ENCODE data around the gene PAK4.
"Not testable (repeated sequence)": the region's sequence is repeated elsewhere in the genome, so short reads cannot be mapped to it uniquely, and the experiment has no call there.

The PAK4 gene

DNA sequence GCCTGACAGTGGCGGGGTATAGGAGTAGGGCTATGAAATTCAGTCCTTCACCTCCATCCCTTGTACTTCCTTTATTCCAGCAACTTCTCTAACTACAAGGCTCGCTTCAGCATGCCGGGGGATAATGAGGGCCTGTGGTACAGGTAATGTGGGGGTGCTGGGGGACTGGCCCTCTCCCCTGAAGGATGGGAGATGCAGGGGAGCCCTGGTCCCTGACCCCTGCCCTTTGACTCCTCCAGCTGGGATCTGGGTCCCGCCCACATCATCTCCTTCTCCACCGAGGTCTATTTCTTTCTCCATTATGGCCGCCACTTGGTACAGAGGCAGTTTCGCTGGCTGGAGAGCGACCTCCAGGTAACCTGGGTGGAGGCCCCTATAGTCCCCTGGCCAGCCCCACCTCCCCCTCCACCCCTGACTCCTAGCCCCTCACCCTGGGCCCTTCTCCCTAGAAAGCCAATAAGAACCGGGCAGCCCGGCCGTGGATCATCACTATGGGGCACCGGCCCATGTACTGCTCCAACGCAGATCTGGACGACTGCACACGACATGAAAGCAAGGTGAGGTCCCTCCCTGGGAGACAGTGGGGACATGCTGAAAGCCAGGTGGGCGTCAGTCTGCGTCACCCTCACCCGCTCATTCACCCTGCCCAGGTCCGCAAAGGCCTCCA, 25.0 kb upstream of the PAK4 start:
- no peak for DNase-seq (ENCODE audit: low read depth in 2 of 2)

DNA sequence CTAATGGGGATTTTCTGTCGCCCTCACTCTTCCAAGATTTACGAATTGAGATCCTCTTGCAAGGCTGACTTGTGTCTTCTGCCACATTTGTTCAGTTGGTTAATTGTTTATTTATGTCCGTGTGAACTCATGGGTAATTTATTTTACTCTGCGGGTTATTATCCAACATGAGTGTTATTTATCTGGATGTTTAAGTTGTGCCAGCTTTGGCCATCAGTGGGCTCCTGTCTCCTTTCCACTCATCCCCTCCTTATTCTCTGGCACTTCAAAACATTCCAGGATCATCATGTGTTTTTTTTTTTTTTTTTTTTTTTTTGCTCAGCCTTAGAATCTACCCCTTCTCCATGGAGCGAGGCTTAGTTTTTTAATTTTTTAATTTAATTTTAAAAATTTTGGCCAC, 22.4 kb upstream of the PAK4 start:
- DNase-seq (ENCODE audit: low read depth in 2 of 2): no peak

DNA sequence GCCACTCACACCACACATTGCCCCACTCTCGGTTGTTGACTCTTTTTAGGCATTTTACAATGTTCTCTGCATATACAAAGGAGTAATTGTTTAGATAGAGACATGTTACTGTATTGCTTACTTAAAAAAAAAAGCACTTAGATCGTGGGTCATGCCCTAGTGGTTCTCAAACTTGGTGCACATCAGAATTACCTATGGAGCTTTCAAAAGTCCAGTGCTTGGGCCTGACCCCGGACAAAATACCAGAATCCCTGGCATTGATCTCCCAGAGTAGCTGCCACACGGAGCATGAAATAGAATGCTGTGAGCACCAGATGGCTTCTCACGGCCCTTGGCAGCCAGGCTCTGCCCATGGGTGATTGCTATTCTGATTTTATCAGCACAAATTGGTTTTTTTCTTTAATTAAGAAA, 21.4 kb upstream of the PAK4 start:
- DNase-seq (ENCODE audit: low read depth in 2 of 2): no peak

DNA sequence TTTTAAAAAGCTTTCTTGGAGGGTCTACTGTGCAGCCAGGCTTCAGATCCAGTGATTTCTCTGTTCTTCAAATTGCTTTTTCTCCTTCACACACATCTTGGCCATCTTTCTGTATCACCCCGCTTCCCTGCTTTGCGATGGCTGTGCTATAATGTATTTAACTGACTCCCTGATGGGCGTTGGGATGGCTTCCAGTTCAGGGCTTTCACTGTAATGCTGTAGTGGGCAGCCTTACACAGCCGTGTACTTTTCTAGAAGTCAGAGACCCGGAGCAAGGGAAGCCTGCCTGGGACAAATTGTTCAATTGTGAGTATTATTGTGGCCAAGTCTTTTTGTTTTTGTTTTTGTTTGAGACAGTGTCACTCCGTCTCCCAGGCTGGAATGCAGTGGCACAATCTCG, 19.4 kb upstream of the PAK4 start:
- no peak for DNase-seq (ENCODE audit: low read depth in 2 of 2)

DNA sequence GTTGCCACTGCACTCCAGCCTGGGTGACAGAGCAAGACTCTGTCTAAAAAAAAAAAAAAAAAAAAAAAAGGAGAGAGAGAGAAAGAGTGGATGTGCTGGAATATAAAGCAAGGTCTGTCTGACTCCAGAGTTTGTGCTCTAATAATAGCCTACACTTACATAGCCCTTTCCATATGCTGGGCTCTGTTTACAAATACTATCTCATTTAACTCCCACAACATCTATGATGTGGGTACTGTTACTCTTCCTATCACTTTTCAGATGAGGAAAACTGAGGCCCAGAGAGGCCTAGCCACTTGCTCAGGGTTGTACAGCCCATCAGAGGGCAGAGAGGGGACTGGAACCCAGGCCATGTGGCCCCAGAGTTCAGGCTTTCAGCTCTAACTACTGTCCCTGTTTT, 15.9 kb upstream of the PAK4 start:
- no peak for DNase-seq (ENCODE audit: low read depth in 2 of 2)

DNA sequence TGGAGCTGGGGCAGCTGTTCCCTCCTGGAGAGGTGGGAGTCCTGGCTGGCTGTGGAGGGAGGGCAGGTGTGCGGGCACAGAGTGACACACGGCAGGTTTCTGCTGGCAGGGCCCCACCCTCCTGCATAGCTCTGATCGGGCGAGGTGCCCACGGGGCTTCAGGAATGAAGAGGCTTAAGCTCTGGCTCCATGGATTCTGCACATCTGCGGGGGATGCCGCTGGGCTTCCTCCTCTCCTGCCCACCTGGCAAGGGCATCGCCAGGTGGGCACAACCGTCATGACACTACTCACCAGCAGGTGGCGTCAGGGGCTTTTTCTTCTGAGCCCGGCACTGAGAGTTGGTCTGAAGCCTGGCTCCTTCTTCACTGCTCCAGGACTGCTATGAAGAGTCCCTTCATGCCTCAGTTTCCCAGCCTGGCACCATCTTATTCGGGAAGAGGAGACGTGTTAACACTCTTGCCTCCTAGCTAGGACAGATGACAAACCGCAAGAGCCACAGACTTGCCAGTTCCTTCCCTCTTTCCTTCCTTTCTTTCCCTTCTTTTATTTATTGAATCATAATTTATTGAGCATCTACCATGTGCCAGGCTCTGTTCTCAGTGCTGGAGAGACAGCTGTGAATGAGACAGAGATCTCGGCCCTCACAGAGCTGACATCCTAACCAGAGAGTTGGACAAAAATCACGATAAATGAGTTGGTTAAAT, 15.2 kb upstream of the PAK4 start:
- DNase-seq (ENCODE audit: low read depth in 2 of 2): no peak

DNA sequence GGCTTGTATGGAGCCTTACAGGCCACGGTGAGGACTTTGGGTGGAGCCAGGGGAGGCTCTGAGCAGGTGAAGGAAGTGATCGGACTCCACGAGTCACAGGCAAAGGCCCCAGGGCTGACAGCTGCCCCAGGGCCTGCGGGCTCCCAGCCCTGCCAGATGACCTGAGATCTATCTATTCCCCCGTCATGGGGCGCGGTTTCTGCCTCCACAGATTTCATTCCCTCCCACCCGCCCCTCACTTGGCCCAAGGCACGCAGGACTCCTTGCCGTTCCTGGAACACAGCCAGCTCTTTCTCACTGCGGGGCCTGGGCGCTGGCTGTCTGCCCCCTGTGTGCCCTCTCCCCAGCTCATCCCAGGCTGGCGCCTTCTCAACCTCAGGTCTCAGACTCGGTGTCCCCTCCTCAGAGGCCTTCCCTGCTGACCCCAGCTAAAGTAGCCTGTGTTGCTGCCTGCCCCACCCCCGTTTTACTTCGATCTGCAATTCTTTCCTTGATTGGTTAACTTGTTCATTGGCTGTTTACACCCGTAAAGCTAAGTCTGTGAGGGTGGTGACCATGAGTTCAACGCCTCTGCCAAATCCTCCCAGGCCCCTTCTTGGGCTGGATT, 13.9 kb upstream of the PAK4 start:
- no peak for DNase-seq (ENCODE audit: low read depth in 2 of 2)

DNA sequence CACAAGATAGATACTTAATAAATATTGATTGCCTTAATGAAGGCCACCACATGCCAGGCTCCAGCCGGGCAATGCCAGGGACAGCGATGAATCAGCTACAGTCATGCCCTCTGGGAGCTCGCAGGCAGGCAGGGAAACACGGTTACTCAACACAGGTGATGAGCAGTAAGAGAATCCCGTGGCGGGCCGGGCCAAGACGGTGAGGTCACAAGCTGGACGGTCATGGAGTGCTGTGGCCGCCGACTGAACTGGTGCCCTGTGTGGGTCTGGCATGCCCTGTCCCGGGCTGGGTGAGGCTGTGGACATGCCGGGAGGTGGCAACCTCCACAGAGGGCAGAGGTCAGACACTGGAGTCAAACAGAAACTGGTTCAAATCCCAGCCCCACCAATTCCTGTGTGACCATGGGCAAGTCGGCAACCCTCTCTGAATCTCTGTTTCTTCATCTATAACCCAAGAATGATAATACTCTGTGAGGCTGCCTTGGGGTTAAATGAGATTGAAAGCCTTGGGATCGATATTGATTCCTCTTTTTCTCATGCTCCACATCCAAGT, 13.2 kb upstream of the PAK4 start:
- no peak for DNase-seq (ENCODE audit: low read depth in 2 of 2)

DNA sequence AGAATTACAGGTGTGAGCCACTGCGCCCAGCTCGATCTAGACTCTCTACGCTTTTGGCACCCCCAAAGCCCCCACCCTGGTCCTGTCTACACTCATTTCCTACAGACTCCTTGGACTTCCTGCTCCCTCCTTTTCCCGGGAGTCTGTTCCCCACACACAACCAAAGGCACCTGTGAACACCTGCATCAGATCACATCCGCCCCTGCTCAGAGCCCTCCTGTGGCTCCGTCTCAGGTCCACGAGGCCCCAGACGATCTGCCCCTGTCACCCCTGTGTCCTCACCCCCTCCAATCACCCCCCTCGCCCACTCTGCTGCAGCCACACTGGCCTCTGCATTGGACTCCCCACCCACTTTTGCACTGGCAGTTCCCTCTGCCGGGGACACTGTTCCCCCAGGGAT, 12.4 kb upstream of the PAK4 start:
- no peak for DNase-seq (ENCODE audit: low read depth in 2 of 2)

DNA sequence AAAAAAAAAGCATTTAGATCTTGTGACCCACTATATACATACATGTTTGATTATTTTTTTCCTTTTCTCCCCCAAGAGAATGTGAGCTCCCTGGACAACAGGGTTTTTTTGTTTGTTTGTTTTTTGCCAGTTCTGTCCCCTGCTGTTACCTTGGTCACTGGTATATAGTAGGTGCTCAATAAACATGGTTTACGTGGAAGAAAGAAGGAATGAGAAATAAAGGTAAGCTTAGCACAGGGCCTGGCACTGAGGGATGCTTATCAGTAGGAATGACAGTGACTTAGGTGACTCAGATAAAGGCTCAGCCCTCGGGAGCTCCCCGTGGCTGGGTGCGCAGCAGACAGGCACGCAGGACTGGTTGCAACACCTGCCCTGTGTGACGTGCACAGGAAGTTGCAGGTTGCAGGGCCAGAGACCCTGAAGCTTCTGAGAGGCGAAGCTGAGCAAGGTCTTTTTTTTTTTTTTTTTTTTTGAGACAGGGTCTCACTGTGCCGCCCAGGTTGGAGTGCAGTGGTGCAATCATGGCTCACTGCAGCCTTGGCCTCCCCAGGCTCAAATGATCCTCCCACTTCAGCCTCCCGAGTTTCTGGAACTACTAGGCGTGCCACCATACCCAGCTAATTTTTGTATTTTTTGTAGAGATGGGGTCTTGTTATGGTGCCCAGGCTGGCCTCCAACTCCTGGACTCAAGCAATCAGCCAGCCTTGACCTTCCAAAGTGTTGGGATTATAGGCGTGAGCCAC, 10.3 kb upstream of the PAK4 start:
- no peak for DNase-seq (ENCODE audit: low read depth in 2 of 2)

DNA sequence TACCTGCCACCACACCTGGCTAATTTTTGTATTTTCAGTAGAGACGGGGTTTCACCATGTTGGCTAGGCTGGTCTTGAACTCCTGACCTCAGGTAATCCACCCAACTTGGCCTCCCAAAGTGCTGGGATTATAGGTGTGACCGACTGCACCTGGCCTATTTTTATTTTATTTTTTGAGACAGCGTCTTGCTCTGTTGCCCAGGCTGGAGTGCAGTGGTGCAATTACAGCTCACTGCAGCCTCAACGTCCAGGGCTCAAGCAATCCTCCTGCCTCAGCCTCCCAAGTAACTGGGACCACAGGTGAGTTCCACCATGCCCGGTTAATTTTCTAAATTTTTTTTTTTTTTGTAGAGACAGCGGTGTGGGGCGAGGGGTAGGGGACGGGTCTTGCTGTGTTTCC, 8.6 kb upstream of the PAK4 start:
- not testable (repeated sequence) for DNase-seq (ENCODE audit: low read depth in 2 of 2)

DNA sequence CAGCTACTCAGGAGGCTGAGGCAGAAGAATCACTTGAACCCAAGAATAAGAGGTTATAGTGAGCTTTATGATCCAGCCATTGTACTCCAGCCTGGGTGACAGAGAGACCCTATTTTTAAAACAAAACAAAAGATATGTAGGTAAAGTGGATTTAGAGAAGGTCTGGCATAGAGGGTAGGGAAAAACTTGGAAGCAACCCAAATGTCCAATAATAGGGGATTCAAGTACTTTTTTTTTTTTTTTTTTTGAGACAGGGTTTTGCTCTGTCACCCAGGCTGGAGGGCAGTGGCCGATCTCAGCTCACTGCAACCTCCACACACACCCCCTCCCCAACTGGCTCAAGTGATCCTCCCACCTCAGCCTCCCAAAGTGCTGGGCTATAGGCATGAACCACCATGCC, 5.8 kb upstream of the PAK4 start:
- no peak for DNase-seq (ENCODE audit: low read depth in 2 of 2)

DNA sequence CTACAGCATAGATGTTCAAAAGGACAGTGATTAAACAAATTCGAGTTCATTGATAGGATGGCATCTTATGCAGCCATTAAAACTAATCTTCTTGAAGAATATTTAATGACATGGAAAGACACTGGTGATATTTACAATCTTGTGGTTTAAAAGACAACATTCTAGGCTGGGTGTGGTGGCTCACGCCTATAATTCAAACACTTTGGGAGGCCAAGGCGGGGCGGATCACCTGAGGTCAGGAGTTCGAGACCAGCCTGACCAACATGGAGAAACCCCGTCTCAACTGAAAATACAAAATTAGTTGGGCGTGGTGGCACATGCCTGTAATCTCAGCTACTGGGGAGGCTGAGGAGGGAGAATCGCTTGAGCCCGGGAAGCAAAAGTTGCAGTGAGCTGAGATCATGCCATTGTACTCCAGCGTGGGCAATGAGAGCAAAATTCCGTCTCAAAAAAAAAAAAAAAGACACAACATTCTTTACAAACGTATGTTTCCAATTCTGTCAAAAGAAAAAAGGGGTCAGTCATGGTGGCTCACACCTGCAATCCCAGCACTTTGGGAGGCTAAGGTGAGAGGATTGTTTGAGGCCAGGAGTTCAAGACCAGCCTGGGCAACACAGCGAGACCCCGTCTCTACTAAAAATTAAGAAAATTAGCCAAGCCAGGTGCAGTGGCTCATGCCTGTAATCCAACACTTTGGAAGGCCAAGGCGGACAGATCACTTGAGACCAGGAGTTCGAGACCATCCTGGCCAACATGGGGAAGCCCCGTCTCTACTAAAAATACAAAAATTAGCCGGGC, 2.5 kb upstream of the PAK4 start:
- no peak for DNase-seq (ENCODE audit: low read depth in 2 of 2)

DNA sequence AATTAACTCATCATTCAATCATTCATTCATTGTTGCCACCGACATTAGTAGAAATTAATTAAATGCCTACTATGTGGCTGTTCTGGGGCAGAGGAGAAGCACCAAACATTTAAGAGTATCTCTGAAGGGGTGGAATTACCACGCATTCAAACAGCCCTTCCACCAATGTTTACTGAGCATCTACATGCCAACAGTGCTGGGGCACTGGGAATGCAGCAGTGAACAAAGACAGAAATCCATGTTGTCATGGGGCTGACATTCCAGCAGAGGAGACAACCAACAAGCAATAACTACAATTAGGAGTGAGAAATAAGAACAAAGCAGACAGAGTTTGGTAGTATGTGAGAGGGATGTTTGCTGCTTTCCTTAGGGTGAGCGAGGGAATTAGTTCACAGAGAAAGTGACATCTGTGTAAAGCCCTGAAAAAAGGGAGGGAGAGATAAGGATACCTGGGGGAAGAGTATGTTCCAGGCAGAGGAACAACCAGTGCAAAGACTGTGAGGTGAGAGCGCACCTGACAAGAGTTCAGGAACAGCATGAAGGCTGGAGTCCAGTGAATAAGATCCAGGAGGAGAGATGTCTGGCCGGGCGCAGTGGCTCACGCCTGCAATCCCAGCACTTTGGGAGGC, 1.3 kb upstream of the PAK4 start:
- no peak for DNase-seq (ENCODE audit: low read depth in 2 of 2)

DNA sequence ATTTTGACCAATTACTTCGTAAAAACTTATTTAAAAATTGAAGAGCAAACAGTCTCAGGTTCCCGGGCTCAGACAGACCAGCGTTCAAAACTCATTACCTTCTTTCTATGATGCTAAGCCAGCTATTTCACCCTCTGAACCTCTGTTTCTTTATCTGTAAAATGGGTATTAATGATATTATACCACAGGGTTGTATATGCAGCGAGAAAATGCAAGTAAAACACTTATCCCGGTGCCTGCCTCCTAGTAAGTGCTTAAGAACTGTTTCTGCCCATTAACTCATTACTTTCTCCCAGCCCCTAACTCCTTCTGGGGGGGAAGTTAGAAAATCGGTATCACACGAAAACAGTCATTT, 410 bp upstream of the PAK4 start:
- DNase-seq (ENCODE audit: low read depth in 2 of 2): no peak

DNA sequence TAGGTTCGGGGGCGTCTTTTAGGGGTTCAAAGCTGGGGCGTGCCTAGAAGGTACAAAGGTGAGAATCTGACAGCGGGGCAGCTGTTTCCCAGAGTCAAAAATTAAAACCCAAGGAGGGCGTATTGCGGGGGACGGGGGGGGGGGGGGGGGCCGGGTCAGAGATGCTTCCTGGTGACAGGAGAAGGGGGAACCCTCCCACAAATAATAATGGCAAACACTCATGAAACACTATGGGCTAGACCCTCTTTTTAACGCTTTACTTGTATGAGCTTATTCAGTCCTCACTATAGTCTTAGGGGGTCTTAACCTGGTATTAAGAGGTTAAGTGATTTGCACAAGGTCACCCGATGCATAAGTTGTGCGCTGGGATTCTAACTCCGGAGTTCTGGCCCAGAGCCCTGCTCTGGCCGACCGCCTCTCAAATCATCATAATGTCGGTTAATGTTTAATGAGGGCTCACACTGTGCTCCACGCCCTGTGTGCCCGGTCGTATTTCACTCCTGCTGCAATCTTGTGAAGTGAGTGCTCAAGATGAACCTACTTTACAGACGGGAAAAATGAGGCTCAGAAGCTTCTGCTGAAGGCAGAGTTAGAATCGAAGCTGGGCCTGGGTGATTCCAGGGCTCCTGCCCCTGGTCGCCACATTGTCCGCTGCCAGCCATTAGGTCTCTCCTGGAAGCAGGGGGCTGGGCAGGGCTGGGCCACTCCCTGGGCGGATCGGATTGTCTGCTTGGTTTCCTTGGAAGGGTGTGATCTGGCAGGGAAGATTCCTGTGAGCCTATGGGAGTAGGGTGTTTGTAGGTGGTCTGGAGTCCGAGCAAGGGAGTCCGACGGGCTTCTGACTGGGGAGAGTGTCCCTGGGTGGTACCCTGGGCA, 964 bp downstream of the PAK4 start:
- DNase-seq (ENCODE audit: low read depth in 2 of 2): no peak

DNA sequence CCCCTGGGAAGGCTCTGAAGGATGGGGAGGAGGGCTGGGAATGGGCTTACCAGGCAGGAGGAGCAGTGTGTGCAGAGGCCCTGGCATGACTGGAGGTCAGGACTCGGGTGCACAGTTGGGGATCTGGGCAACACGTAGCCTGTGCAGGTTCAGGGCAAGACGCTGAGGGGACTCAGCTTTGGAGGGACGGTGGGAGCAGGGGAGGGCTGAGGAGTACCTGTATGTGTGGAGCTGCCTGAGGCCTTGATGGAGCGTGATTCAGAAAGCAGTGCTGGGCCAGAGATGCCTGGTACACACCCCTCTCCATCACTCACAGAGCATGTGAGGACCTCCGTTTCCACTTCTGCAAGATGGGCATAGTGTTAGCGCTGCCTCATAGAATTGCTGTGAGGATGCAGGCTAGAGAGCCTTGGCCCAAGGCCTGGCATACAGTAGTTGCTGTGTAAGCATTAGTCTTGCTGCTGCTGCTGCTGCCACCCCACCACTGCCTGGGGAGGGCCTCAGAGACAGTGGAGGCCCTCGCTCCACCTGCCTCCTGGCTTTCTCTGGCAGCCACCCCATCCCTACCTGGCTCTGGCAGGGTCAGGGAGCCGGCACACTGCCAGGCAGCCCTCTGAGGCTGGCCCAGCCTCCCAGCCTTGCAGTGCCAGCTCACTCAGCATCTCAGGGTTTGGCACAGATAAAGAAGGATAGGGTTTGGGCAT, 2.4 kb downstream of the PAK4 start:
- no peak for DNase-seq (ENCODE audit: low read depth in 2 of 2)

DNA sequence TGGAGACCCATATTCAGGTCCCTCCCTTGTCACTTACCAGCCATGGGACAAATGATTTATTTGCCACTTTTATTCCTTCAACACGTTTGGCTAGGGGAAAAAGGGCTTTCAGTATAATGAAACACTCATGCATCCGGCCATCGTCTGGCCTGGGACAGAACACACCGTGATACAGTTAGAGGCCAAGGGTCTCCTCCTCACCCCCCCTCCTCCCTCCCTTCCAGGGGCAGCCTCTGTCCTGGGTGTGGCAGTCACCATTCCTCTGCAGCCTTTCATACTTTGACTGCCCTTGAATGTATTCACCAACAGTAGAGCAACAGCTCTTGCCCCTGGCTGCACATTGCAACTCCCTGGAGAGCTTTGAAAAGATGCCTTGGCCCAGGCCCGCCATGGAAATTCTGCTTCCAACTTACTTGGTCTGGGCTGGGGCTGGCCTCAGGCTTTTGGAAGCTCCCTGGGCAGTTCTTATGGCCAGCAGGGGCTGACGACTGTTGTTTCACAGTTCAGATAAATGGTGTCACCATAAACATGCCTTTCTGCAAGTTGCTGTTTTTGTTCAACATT, 3.0 kb downstream of the PAK4 start:
- no peak for DNase-seq (ENCODE audit: low read depth in 2 of 2)

DNA sequence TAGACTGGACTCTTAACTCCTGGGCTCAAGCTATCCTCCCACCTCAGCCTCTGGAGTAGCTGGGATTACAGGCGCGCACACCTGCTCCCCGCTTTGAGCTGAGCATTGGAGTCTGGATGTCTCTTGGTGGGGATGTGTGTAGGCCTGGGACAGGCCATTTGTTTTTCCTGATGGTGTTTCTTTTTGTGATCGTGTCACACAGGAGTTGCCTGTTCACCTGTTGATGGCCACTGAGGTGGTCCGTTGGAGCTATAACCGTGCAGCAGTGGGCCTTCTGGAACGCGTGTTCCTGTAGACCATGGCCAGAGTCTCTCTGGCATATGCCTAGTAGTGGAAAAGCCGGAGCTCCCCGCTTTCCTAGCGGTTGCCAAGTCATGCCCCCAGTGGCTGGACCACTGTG, 3.5 kb downstream of the PAK4 start:
- DNase-seq (ENCODE audit: low read depth in 2 of 2): no peak
